HG03280 (cell line): ENCODE data around the gene DYNC1LI1.

Source experiments
- ATAC-seq: cut with Tn5 transposase; IDR thresholded peaks from one replicate; pipeline ENCODE4 v1.9.1; 2021; ENCODE audit warnings: mild to moderate bottlenecking, moderate library complexity; ENCODE audit not compliant: unreplicated experiment

The DYNC1LI1 gene

GRCh38 chr3:32570421-32571191 is at the start of gene DYNC1LI1:
Gene DYNC1LI1, minus strand, starts transcription at chr3:32570858. Its CDS starts 88 bp downstream, at chr3:32570770.
- ATAC-seq: peak; percentile 90

GRCh38 chr3:32619395-32619794 is 48.7 kb upstream of the DYNC1LI1 start:
- ATAC-seq: no peak

GRCh38 chr3:32616267-32616962 is 45.8 kb upstream of the DYNC1LI1 start:
- ATAC-seq: no peak

- no peak for ATAC-seq
These were observed 44.3 kb upstream of the DYNC1LI1 start for GRCh38 chr3:32614956-32615355.

- no peak for ATAC-seq
These were observed 42.5 kb upstream of the DYNC1LI1 start for GRCh38 chr3:32613183-32613582.

GRCh38 chr3:32612547-32612946 is 41.9 kb upstream of the DYNC1LI1 start:
- no peak for ATAC-seq

- ATAC-seq: no peak
These were observed 36.9 kb upstream of the DYNC1LI1 start for GRCh38 chr3:32607522-32607921.

- no peak for ATAC-seq
These were observed 36.3 kb upstream of the DYNC1LI1 start for GRCh38 chr3:32606960-32607359.

GRCh38 chr3:32606277-32606676 is 35.6 kb upstream of the DYNC1LI1 start:
- ATAC-seq: no peak

GRCh38 chr3:32603064-32603463 is 32.4 kb upstream of the DYNC1LI1 start:
- no peak for ATAC-seq

GRCh38 chr3:32602206-32602605 is 31.5 kb upstream of the DYNC1LI1 start:
- no peak for ATAC-seq

- no peak for ATAC-seq
These were observed 31.1 kb upstream of the DYNC1LI1 start for GRCh38 chr3:32601722-32602121.

GRCh38 chr3:32597656-32598055 is 27.0 kb upstream of the DYNC1LI1 start:
- ATAC-seq: no peak

GRCh38 chr3:32596909-32597369 is 26.3 kb upstream of the DYNC1LI1 start:
- ATAC-seq: no peak

GRCh38 chr3:32596282-32596908 is 25.7 kb upstream of the DYNC1LI1 start:
- ATAC-seq: no peak

GRCh38 chr3:32595323-32595722 is 24.7 kb upstream of the DYNC1LI1 start:
- ATAC-seq: no peak

- no peak for ATAC-seq
These were observed 23.4 kb upstream of the DYNC1LI1 start for GRCh38 chr3:32593903-32594525.

- no peak for ATAC-seq
These were observed 22.2 kb upstream of the DYNC1LI1 start for GRCh38 chr3:32592696-32593353.

GRCh38 chr3:32592011-32592410 is 21.4 kb upstream of the DYNC1LI1 start:
- ATAC-seq: no peak

GRCh38 chr3:32591186-32591585 is 20.5 kb upstream of the DYNC1LI1 start:
- ATAC-seq: no peak

GRCh38 chr3:32586356-32586755 is 15.7 kb upstream of the DYNC1LI1 start:
- ATAC-seq: no peak
